HK-2 (cell line): Measurements from ENCODE around the gene AADACL2.
"Not testable (repeated sequence)": the region's sequence is repeated elsewhere in the genome, so short reads cannot be mapped to it uniquely, and the experiment has no call there.

Experiments
- DNase-seq: peaks from one replicate; pipeline ENCODE4 v3.0.0-alpha.2; 2018; ENCODE audit not compliant: unreplicated experiment

AADACL2 gene

DNA sequence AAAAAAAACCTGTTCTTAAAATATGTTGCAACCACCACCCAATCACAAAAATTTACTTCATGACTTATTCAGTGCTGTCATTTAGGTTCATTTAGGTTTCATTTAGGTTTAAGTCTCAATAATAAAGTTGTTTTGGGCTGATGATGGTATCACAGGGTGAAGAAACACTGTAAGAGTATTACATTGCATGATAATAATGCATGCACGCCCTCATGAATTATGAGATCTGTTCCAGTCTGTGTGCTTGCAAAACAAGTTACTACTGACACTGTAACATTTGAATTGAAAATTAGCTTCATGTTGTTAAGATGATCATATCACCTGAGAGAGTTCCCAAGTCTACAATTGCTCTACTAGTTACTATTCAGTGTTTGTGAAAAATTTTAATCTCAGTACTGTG is at the start of gene AADACL2:
Gene AADACL2, plus strand, starts transcription at position 315 of the 400 bp plus-strand sequence. CDS start 109 bp downstream, outside the sequence.
- no peak for DNase-seq

DNA sequence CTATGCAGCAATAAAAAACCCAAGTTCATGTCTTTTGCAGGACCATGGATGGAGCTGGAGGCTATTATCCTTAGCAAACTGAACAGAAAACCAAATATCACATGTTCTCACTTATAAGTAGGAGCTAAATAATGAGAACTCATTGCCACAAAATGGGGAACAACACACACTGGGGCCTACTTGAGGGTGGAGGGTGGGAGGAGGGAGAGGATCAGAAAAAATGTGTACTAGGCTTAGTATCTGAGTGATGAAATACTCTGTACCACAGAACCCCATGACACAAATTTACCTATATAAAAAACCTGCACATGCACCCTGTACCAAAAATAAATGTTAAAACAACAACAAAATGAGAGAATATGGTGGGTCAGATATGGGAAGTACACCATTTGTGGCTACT is 49.6 kb upstream of the AADACL2 start:
- no peak for DNase-seq

DNA sequence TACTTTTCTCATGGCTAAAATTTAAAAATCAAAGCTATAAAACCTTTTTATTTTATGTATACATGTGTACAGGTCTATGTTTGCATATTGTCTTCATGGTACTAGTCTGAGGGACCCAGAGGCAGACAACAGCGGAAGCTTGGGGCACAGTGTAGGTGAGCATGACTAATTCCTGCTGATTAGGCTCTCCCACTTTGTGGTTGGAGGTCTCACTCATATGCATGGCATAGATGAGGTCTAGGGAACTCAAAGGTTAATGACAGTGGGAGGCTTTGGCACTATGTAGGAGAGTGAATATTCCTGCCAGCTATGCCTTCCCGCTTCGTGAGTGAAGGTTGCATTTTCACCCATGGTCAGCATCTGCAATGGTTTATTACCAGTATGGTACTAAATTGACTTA is 47.5 kb upstream of the AADACL2 start:
- no peak for DNase-seq

DNA sequence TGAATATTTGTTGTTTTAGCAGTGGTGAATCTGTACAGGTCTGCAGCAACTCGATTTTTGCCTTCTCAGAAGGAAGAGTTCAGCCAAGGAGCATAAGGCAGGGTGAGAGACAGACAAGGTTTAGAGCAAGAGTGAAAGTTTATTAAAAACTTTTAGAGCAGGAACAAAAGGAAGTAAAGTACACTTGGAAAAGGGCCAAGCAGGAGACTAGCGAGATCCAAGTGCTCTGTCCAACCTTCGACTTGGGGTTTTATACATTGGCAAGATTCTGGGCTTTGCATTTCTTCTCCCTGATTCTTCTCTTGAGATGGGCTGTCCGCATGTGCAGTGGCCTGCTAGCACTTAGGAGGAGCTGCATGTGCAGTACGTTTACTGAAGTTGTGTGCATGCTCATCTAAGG is 46.7 kb upstream of the AADACL2 start:
- no peak for DNase-seq

DNA sequence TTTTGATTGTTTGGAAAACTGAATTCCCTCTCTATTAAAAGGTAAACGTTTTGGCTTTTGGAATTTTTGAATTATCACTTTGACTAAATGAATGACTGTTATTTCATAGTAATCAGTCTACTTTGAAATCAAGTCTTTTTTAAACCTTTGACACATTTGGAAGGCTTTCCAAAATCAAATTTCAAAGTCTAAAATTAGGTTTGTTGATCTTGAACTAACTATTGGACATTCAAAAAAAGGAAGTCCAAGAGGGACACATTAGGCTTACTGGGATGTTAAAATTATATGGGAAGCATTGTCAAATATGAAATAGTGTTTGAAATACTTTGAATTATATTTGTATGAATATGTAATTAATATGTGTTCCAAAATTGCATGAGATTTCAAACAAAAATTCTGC is 45.2 kb upstream of the AADACL2 start:
- no peak for DNase-seq

DNA sequence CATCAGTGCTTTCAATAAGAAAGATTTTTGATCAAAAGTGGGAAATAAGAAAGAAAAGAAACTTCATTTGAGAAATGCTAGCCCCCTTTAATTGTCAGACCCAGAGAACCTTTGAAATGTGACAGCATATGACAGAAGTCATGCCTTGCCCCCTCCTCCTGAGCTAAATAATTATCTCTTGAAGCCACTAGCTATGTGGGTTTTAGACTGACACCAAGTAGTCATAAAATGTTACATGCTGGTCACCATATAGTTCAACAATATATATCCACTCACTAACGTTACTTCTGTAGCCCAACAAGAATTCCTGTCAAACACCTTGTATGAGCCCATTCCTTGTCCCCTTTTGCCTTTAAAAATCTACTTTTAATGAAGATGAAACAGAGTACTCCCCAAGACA is 43.1 kb upstream of the AADACL2 start:
- DNase-seq = no peak

DNA sequence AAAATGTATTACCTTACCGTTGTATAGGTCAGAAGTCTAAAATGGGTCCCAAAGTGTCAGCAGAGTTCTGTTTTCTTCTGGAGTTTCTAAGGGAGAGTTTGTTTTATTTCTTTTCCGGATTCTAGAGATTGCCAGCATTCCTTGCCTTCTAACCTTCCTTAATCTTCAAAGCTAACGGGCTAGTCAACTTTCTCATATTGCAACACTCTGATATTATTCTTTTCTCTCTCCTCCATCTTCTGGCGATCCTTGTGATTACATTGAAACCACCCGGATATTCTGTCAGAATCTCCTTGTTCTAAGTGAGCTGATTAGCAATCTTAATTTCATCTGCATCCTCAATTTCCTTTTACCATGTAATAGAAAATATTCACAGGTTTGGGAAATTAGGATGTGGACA is 36.2 kb upstream of the AADACL2 start:
- DNase-seq = no peak

DNA sequence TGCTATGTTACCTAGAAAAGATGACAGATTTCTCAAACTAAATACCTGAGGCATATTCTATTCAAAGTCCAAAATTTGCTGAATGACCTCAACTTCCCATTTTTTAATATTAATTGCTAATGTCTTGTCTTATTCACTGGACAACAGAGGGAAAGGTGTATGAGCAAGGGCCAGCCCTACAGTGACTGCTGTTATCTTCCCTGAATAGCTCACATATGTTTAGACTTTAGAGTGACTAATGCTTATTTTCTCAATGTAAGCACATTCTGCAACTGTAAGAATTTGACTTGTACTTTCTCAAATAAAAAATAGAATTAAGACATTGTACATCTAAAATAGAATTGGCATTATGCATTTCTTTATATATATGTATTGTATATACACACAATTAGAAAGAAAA is 26.5 kb upstream of the AADACL2 start:
- no peak for DNase-seq

DNA sequence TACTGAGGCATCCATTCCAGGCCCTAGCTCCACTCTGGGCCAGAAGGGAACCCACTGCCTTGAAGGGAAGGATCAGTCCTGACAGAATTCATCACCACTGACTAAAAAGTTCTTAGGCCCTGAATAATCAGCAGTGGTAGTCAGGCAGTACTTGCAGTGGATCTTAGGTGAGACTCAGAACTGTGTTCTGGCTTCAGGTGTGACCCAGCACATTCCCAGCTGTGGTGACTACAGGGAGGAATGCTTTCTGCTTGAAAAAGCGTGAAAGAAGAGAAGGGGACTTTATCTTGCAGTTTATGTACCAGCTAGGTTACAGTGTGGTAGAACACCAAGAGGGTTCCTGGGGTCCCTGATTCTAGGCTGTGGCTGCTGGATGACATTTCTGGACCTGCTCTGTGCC is 24.9 kb upstream of the AADACL2 start:
- no peak for DNase-seq

DNA sequence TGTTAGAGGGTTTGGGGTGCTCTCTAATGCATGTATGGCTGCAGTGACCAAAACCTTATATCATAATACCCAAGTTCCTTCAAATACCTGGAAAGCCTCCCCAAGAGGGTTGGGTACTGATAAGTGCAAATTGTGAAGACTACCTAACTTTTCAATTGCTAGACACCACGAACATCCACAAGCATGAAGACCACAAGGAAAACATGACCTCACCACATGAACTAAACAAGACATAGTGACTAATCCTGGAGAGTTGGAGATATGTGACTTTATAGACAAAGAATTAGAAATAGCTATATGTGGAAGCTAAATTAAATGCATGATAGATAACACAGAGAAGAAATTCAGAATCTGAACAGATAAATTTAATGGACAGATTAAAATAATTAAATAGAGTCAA is 23.9 kb upstream of the AADACL2 start:
- no peak for DNase-seq

GRCh38 chr3:151721294-151721693 is 12.4 kb upstream of the AADACL2 start:
- DNase-seq = no peak

DNA sequence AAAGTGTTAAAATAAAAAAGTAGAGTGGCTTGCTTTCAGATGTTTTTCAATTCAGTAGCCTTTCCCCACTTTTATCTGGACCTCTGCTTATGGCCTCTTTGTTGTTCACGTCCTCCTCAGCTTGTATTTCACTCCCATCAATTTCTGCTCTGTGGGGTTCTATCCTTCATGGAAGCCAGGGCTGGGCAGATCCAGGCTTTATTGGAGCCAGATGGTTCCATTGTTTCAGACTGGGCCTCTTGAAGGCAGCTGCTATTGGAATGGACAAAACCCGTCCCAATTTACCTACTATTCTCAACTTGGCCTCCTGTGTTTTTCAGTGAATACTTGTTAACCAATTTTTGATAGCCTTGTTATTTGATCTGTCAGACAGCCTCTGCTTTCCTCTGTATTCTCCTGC is 10.9 kb upstream of the AADACL2 start:
- no peak for DNase-seq

GRCh38 chr3:151724576-151725562 is 8.9 kb upstream of the AADACL2 start:
- DNase-seq = peak; percentile 5

GRCh38 chr3:151726016-151726415 is 7.7 kb upstream of the AADACL2 start:
- no peak for DNase-seq

DNA sequence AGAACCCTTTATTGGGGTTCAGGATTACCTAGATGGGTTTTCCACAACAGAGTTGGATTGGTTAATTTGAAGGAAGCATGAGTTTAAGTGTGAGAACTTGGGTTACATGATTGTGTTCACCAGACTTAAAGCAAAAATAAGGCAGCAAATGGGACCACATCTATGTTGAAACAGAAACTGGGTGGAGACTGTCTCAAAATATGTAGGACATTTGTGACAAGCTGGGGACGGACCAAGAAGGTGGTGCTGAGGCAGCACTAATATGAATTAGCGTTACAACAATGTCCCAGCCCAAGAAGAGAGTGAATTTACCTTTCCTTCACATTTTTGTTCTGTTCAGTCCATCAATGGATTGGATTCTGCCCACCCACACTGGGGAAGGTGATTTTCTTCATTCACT is 866 bp upstream of the AADACL2 start:
- no peak for DNase-seq

DNA sequence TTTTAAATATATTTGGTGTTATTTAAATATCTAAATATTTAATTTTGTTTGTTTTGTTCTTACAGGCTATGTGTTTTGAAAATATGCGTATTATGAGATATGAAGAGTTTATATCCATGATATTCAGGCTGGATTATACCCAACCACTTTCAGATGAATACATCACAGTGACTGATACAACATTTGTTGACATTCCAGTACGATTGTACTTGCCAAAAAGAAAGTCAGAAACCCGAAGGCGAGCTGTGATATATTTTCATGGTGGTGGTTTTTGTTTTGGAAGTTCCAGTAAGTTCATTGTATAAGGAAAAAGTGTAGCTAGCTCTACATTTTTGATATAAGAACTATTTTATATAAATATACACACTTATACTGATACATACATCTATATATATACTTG is 6.9 kb downstream of the AADACL2 start:
- DNase-seq = no peak

GRCh38 chr3:151743855-151744254 is 10.1 kb downstream of the AADACL2 start:
- no peak for DNase-seq

DNA sequence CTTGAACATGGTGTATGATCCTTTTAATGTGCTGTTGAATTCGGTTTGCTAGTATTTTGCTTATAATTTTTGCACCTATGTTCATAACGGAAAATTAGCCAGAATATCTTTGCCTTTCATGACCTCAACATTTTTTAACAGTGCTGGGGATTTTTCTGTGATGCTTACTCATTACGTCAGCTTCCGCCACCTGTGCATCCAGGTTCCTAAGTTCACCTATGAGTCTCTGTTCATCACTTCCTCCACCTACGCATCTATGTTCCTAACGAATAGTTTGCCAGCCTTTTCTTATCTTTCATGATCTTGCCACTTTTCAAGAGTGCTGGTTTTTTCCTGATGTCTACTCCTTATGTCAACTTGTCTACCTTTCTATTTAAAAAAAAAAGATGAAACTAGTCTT is 16.5 kb downstream of the AADACL2 start:
- no peak for DNase-seq

DNA sequence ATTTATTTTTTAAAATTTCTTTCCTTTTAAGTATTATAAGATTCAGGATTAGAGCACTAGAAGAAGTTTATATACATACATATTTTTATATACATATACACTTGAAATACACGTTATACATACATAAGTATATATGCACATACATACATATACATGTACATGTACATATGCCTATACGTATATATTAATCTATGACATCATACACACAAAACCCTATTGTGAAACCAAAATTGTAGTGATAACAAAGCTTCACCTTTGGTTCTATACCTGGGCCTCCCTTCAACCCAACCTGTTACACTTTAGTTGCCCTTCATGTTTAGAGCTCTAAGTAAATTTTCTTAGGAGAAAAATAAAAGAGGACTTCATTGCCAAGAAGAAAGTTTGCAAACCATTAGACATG is 17.0 kb downstream of the AADACL2 start:
- DNase-seq = no peak

- DNase-seq = no peak
Observed at GRCh38 chr3:151751161-151751560, 17.4 kb downstream of the AADACL2 start.

DNA sequence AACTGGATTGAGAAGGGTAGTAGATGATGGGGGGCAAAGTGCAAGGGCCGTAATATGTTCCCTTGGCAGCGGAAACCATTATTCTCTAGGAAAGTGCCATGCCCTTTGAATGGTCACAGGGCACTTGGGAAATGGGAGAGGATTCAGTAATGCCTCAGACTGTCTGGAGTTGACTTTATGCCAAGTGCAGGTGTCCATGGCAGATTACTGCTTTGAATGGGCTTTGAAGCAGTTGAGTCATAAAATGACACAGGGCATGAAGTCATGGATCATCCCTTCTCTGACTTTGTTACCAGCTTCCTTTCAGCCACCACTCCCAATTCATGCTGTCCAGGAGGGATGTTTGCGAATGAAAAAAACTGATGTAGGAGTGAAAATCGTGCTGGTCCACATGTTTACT is 20.1 kb downstream of the AADACL2 start:
- DNase-seq = no peak

DNA sequence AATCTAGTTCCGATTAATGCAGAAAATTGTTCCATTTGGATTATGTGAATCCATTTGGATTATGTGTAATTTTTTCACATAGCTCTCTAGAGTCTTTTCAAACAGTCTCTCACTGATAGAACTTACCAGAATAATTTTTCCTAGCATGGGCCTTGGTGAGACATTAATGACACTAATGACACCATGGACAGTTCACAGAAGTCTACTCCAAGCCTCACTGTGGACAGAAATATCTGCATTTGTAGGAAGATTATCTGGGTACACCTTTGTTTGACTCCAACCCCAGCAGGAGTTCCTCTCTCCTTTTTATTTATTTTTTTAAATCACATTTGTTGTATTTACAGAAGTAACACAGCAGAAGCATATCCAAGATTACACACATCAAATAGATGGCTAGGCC is 27.9 kb downstream of the AADACL2 start:
- DNase-seq = no peak

- not testable (repeated sequence) for DNase-seq
Observed at GRCh38 chr3:151764699-151765098, 31.0 kb downstream of the AADACL2 start.

GRCh38 chr3:151765685-151766084 is 32.0 kb downstream of the AADACL2 start:
- DNase-seq = no peak
